ENCODE data around the gene DMWD.
A peak's percentile ranks its signal among the peaks of the same experiment; 100 is the strongest.

DMWD gene

DNA sequence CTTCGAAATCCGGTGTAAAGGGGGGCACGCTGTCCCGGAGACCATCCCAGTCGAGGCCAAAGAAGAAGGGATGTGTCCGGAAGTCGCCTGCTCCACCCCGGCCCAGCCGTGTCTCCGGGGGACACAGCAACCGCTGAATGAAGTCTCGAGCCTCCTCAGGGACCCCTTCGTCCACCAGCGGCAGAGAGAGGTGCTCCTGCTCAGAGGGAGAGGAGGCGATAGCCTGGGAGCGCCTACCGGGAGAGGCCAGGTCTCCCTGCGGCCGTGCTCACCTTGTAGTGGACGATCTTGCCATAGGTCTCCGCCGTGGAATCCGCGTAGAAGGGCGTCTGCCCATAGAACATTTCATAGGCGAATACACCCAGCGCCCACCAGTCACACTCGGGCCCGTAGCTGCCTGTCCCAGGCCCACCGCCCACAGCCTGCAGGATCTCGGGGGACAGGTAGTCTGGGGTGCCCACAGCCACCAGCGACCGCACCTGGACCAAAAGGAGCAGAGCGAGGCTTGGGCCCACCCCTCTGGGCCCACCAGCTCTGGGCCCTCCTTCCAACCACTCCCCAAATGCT is 15.2 kb downstream of the DMWD start:
- Histone ChIP-seq H3K27ac (ENCODE audit: low read depth, low read length, severe bottlenecking) (no peak overlapping the region), H3K36me3 (ENCODE audit: control insufficient read depth, insufficient read depth, low read length) (peaks cover 50% of the 10 kb centered on the region), H3K4me1 (ENCODE audit: control insufficient read depth, insufficient read depth, low read length, poor library complexity, severe bottlenecking) (peaks cover 32% of the 10 kb centered on the region), H3K4me3 (ENCODE audit: extremely low read depth, insufficient read depth, low read length, poor library complexity, severe bottlenecking) (no peak overlapping the region), H3K9me3 (ENCODE audit: control insufficient read depth, low read length) (no peaks in the 10 kb centered on the region)
- WGBS, 2 experiments (ENCODE audit: insufficient coverage in 2 of 2): 96 to 97% methylated on average over 25 to 34 of the region's 34 CpGs

DNA sequence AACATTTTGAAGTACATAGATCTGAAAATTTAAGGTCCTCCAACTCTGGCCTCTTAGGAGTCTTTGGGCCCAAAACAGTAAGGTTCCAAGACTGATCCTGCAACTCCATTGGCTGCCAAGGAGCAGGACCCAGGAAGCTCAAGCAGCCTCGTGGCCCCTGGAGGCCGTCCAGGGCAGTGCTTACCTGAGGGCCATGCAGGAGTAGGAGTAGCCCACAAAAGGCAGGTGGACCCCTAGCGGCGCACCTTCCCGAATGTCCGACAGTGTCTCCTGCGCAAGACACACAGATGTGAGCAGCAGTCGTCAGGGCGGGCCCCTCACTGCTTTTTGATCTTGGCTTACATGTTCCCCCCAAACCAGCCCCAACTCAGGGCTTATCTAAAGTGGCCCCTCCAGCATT is 17.9 kb downstream of the DMWD start:
- no peaks in the 10 kb centered on the region for H3K9me3 ChIP-seq (ENCODE audit: control insufficient read depth, low read length)
- peaks cover 16% of the 10 kb centered on the region for H3K4me1 ChIP-seq (ENCODE audit: control insufficient read depth, insufficient read depth, low read length, poor library complexity, severe bottlenecking)
- no peak overlapping the region for H3K27ac ChIP-seq (ENCODE audit: low read depth, low read length, severe bottlenecking)
- WGBS, 2 experiments (ENCODE audit: insufficient coverage in 2 of 2): 93 to 94% methylated on average over 9 of the region's 9 CpGs
- peaks cover 58% of the 10 kb centered on the region for H3K36me3 ChIP-seq (ENCODE audit: control insufficient read depth, insufficient read depth, low read length)
- H3K4me3 ChIP-seq (ENCODE audit: extremely low read depth, insufficient read depth, low read length, poor library complexity, severe bottlenecking): no peak overlapping the region

DNA sequence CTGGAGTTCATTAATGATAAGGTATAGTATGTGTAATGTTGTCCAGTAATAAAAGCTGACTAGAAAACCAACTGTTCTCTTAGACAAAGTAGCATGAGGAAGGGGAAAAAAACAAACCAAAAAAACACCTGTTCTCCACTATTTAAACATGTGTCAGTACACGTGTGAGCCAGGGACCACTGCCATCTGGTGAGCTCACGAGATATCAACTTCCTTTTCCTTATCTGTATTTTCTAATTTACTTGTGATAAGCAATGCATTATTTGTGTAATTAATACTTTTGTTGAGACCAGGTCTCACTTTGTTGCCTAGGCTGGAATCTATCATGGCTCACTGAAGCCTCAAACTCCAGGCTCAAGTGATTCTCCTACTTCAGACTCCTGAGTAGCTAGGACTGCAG is 19.3 kb downstream of the DMWD start:
- WGBS, 2 experiments (ENCODE audit: insufficient coverage in 2 of 2): no CpG with 5 or more reads among the region's 2 CpGs
- Histone ChIP-seq H3K36me3 (ENCODE audit: control insufficient read depth, insufficient read depth, low read length) (peaks cover 52% of the 10 kb centered on the region), H3K4me3 (ENCODE audit: extremely low read depth, insufficient read depth, low read length, poor library complexity, severe bottlenecking) (no peak overlapping the region), H3K9me3 (ENCODE audit: control insufficient read depth, low read length) (no peaks in the 10 kb centered on the region), H3K27ac (ENCODE audit: low read depth, low read length, severe bottlenecking) (no peak overlapping the region), H3K4me1 (ENCODE audit: control insufficient read depth, insufficient read depth, low read length, poor library complexity, severe bottlenecking) (peaks cover 10% of the 10 kb centered on the region)

DNA sequence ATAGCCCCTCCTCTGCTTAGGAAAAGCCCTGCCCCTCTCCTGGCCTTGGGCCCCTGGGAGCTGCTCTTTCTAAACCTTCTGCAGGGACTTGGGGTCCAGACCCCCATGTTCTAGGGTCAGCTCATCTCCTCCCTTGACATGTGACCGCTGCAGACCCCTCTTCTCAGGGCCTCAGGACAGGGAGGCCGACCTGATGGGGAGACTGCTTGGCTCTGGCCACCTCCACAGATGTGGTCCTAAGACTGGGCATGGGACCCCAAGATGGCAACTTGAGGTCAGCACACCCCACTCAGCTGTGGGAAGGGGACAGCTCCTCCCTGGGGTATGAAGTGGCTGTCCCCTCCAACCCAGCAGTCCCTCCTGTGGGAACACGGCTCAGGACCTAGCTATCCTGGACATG is 19.7 kb downstream of the DMWD start:
- peaks cover 47% of the 10 kb centered on the region for H3K36me3 ChIP-seq (ENCODE audit: control insufficient read depth, insufficient read depth, low read length)
- no peak overlapping the region for H3K27ac ChIP-seq (ENCODE audit: low read depth, low read length, severe bottlenecking)
- H3K9me3 ChIP-seq (ENCODE audit: control insufficient read depth, low read length): no peaks in the 10 kb centered on the region
- H3K4me1 ChIP-seq (ENCODE audit: control insufficient read depth, insufficient read depth, low read length, poor library complexity, severe bottlenecking): peaks cover 10% of the 10 kb centered on the region
- H3K4me3 ChIP-seq (ENCODE audit: extremely low read depth, insufficient read depth, low read length, poor library complexity, severe bottlenecking): no peak overlapping the region
- WGBS, 2 experiments (ENCODE audit: insufficient coverage in 2 of 2): 80 to 94% methylated on average over 1 to 3 of the region's 3 CpGs

GRCh38 chr19:45772130-45772840 is 20.4 kb downstream of the DMWD start:
- Histone ChIP-seq H3K36me3 (ENCODE audit: control insufficient read depth, insufficient read depth, low read length) (peaks cover 41% of the 10 kb centered on the region), H3K27ac (ENCODE audit: low read depth, low read length, severe bottlenecking) (no peak overlapping the region), H3K9me3 (ENCODE audit: control insufficient read depth, low read length) (no peaks in the 10 kb centered on the region), H3K4me3 (ENCODE audit: extremely low read depth, insufficient read depth, low read length, poor library complexity, severe bottlenecking) (no peak overlapping the region), H3K4me1 (ENCODE audit: control insufficient read depth, insufficient read depth, low read length, poor library complexity, severe bottlenecking) (peaks cover 10% of the 10 kb centered on the region)
- WGBS, 2 experiments (ENCODE audit: insufficient coverage in 2 of 2): 87 to 88% methylated on average over 8 to 12 of the region's 14 CpGs

DNA sequence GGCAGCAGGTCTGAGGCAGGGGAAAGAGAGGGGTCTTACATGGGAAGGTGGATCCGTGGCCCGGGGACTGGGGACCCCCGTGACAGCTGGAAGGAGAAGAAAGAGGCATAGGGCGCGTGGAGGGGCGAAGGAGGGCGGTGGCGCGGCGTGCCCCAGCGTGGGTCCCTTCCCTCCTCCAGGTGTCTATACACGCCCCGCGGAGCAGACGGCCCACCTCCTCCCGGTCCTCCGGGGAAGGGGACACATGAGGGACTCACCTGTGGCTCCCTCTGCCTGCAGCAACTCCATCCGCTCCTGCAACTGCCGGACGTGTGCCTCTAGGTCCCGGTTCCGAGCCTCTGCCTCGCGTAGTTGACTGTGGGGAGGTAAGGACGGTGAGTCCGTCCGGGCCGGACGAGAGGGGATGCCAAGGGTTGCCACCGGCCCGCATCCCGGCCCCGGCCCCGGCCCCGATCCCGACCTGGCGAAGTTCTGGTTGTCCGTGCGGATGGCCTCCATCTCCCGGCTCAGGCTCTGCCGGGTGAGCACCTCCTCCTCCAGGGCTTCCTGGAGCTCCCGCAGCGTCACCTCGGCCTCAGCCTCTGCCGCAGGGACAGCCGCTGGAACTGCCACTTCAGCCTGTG is 21.2 kb downstream of the DMWD start:
- WGBS, 2 experiments (ENCODE audit: insufficient coverage in 2 of 2): 89 to 91% methylated on average over 33 to 43 of the region's 46 CpGs

DNA sequence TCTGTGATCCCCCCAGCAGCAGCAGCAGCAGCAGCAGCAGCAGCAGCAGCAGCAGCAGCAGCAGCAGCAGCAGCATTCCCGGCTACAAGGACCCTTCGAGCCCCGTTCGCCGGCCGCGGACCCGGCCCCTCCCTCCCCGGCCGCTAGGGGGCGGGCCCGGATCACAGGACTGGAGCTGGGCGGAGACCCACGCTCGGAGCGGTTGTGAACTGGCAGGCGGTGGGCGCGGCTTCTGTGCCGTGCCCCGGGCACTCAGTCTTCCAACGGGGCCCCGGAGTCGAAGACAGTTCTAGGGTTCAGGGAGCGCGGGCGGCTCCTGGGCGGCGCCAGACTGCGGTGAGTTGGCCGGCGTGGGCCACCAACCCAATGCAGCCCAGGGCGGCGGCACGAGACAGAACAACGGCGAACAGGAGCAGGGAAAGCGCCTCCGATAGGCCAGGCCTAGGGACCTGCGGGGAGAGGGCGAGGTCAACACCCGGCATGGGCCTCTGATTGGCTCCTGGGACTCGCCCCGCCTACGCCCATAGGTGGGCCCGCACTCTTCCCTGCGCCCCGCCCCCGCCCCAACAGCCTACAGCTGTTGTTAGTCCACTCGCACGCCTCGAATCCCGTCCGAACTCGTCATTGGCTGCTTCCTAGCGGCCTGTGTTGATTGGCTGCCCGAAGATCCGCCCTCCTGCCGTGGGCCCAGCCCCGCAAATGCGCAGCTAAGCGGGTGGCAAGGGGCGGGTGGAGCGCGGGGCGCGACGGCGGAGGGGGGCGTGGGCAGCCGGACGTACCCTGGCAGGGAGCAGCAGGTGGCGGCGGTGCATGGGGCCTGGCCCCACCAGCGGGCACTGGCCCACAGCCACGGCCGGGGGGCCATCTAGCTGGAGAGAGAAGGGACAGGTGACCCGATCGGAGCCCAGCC is 22.2 kb downstream of the DMWD start:
- 1% methylated on average over 57 to 79 of the region's 79 CpGs for WGBS, 2 experiments (ENCODE audit: insufficient coverage in 2 of 2)
- Histone ChIP-seq H3K36me3 (ENCODE audit: control insufficient read depth, insufficient read depth, low read length) (peaks cover 37% of the 10 kb centered on the region), H3K4me1 (ENCODE audit: control insufficient read depth, insufficient read depth, low read length, poor library complexity, severe bottlenecking) (peaks cover 25% of the 10 kb centered on the region), H3K9me3 (ENCODE audit: control insufficient read depth, low read length) (no peaks in the 10 kb centered on the region), H3K27ac (ENCODE audit: low read depth, low read length, severe bottlenecking) (peak overlapping the region; percentile 94), H3K4me3 (ENCODE audit: extremely low read depth, insufficient read depth, low read length, poor library complexity, severe bottlenecking) (peak overlapping the region; percentile 80)

More for the DNA sequence above, 21.2 kb downstream of the DMWD start:
- Histone ChIP-seq H3K4me1 (ENCODE audit: control insufficient read depth, insufficient read depth, low read length, poor library complexity, severe bottlenecking) (peaks cover 15% of the 10 kb centered on the region), H3K36me3 (ENCODE audit: control insufficient read depth, insufficient read depth, low read length) (peaks cover 36% of the 10 kb centered on the region), H3K27ac (ENCODE audit: low read depth, low read length, severe bottlenecking) (peak overlapping the region; percentile 23), H3K4me3 (ENCODE audit: extremely low read depth, insufficient read depth, low read length, poor library complexity, severe bottlenecking) (peak overlapping the region; percentile 80), H3K9me3 (ENCODE audit: control insufficient read depth, low read length) (no peaks in the 10 kb centered on the region)

DNA sequence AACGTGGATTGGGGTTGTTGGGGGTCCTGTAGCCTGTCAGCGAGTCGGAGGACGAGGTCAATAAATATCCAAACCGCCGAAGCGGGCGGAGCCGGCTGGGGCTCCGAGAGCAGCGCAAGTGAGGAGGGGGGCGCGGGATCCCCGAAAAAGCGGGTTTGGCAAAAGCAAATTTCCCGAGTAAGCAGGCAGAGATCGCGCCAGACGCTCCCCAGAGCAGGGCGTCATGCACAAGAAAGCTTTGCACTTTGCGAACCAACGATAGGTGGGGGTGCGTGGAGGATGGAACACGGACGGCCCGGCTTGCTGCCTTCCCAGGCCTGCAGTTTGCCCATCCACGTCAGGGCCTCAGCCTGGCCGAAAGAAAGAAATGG is 22.8 kb downstream of the DMWD start:
- peaks cover 31% of the 10 kb centered on the region for H3K36me3 ChIP-seq (ENCODE audit: control insufficient read depth, insufficient read depth, low read length)
- no peaks in the 10 kb centered on the region for H3K9me3 ChIP-seq (ENCODE audit: control insufficient read depth, low read length)
- H3K27ac ChIP-seq (ENCODE audit: low read depth, low read length, severe bottlenecking): peak overlapping the region; percentile 94
- WGBS, 2 experiments (ENCODE audit: insufficient coverage in 2 of 2): 0 to 1% methylated on average over 27 to 28 of the region's 28 CpGs
- peaks cover 32% of the 10 kb centered on the region for H3K4me1 ChIP-seq (ENCODE audit: control insufficient read depth, insufficient read depth, low read length, poor library complexity, severe bottlenecking)
- peak overlapping the region; percentile 80 for H3K4me3 ChIP-seq (ENCODE audit: extremely low read depth, insufficient read depth, low read length, poor library complexity, severe bottlenecking)

GRCh38 chr19:45768984-45769782 is 23.5 kb downstream of the DMWD start, which contains the start of gene SIX5:
SIX5 (minus strand) TSS chr19:45769252; CDS start chr19:45768844, 408 bp downstream.
- 0% methylated on average over 44 to 62 of the region's 70 CpGs for WGBS, 2 experiments (ENCODE audit: insufficient coverage in 2 of 2)
- Histone ChIP-seq H3K36me3 (ENCODE audit: control insufficient read depth, insufficient read depth, low read length) (peaks cover 31% of the 10 kb centered on the region), H3K4me3 (ENCODE audit: extremely low read depth, insufficient read depth, low read length, poor library complexity, severe bottlenecking) (peak within 1 kb of the TSS; percentile 80), H3K4me1 (ENCODE audit: control insufficient read depth, insufficient read depth, low read length, poor library complexity, severe bottlenecking) (peaks cover 38% of the 10 kb centered on the region), H3K9me3 (ENCODE audit: control insufficient read depth, low read length) (no peaks in the 10 kb centered on the region), H3K27ac (ENCODE audit: low read depth, low read length, severe bottlenecking) (peak within 1 kb of the TSS; percentile 98)

DNA sequence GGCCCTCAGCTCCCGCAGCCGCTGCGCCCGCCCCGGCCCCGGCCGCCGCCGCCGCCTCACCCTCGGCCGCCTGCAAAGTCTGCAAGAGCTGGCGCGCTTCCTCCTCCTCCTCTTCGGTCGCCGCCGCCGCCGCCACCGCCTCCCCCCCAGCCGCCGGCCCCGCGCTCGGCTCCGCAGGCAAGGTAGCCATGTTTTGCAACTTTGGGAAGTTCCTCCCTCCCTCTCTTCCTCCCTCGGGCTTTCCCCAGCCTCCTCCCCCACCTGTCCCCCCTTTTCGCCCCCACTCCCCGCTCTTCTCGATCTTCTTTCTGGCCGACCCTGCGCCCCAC is 24.0 kb downstream of the DMWD start:
- Histone ChIP-seq H3K4me3 (ENCODE audit: extremely low read depth, insufficient read depth, low read length, poor library complexity, severe bottlenecking) (peak overlapping the region; percentile 80), H3K9me3 (ENCODE audit: control insufficient read depth, low read length) (no peaks in the 10 kb centered on the region), H3K27ac (ENCODE audit: low read depth, low read length, severe bottlenecking) (peak overlapping the region; percentile 98), H3K4me1 (ENCODE audit: control insufficient read depth, insufficient read depth, low read length, poor library complexity, severe bottlenecking) (peaks cover 43% of the 10 kb centered on the region), H3K36me3 (ENCODE audit: control insufficient read depth, insufficient read depth, low read length) (peaks cover 28% of the 10 kb centered on the region)
- WGBS, 2 experiments (ENCODE audit: insufficient coverage in 2 of 2): 0 to 1% methylated on average over 15 to 32 of the region's 33 CpGs

Data from mesodermal cell (in vitro differentiated cells).